Esophagus muscularis mucosa (tissue), 4 donors: Measurements from ENCODE around the gene LBP.

ENCODE experiments used
- CTCF ChIP-seq, 3 experiments: fragments of 200-600 bp in 2 of 3; fragments of 450-650 bp in 1 of 3; sonication (generic) in 2 of 3; IDR thresholded peaks; one replicate each; pipeline ENCODE4 v1.5.1; 2017 to 2019; ENCODE audit warnings: antibody characterized with exemption in 3 of 3, mild to moderate bottlenecking in 2 of 3, moderate library complexity in 1 of 3
- EP300 ChIP-seq: sonication (generic); formaldehyde crosslinking; IDR thresholded peaks from one replicate; pipeline ENCODE4 v1.6.1; 2017; ENCODE audit warnings: antibody characterized with exemption
- POLR2A ChIP-seq: fragments of 450-650 bp; IDR thresholded peaks from one replicate; pipeline ENCODE4 v1.6.1; 2017; ENCODE audit warnings: antibody characterized with exemption, moderate library complexity, mild to moderate bottlenecking, low read depth
- POLR2AphosphoS5 ChIP-seq, 2 donors: sonication (generic); formaldehyde crosslinking; IDR thresholded peaks; one replicate each; pipeline ENCODE4 v1.6.1; 2017; ENCODE audit warnings: antibody characterized with exemption in 2 of 2

GRCh38 chr20:38324159-38324558 is 22.1 kb upstream of the LBP start:
- TF ChIP-seq POLR2AphosphoS5 (IDR thresholded peaks at IDR 0.05) = no peak
- no peak for TF ChIP-seq POLR2A
- TF ChIP-seq CTCF (IDR thresholded peaks at IDR 0.05) = no peak
- TF ChIP-seq EP300 = no peak
